ENCODE data around the gene PCDHGC5. TPM values are rescaled to one million over a fixed set of nuclear protein-coding genes. Genes with fewer than 3 reads are reported as not detected.
A peak's percentile ranks its signal among the peaks of the same experiment; 100 is the strongest.

PCDHGC5 gene
- total RNA-seq, 2 experiments from 2014 or later: 4.4 to 5.0 TPM

DNA sequence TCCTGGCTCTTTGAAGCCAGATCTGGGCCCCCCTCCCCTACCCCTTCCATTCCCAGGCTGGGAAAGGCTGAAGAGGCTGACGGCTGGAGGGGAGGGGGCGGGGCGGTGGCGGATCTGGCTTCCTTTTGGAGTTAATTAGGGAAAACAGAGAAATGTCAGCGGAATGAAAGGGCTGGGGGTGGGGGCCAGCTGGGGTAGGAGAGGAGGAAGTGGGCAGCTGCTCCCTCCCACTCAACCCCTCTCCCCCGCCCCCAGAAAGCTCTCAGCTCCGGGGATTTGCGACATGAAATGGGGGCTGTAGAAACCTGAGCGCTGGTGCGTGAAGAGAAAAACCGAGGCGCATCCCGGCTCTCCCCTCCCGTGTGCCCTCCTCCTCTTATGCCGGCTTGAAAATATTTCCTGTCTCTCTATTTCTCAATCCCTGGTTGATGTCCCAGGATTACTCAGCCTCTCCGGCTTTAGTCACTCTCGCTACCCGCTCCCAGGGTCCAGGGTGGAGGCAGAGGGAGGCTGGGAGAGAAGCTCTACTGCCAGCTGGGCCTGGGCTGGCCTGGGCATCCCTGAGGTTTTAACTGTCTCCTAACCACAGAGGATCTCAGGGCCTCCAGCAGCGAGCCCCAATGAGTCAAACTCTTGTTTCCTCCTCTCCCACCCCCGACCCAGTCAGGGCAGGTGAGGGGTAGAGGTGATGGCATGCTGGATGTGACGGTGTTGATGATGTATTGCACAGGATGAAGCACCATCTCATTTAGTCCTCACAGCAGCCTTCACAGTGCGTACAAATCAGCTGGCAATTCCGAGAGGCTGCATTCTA is 20.1 kb downstream of the PCDHGC5 start:
- CTCF ChIA-PET (ENCODE audit: unreplicated experiment): interaction anchor here (0.6 to 9.6 kb wide), 8 partner anchors 18 to 79 kb away, joined by 3 to 138 read pairs (median 4); partner anchors contain the start of gene PCDHGC3
- peak overlapping the region; percentile 65 for H3K4me3 ChIP-seq (ENCODE audit: low read depth, low read length, poor library complexity, severe bottlenecking)
- H3K36me3 ChIP-seq (ENCODE audit: insufficient read depth, low read length): peaks cover 46% of the 10 kb centered on the region
- no peak for TF ChIP-seq EZH2phosphoT487 (IDR thresholded peaks at IDR 0.05; ENCODE audit: borderline replicate concordance, low read depth, low read length)
- TF ChIP-seq, protein P1, sequence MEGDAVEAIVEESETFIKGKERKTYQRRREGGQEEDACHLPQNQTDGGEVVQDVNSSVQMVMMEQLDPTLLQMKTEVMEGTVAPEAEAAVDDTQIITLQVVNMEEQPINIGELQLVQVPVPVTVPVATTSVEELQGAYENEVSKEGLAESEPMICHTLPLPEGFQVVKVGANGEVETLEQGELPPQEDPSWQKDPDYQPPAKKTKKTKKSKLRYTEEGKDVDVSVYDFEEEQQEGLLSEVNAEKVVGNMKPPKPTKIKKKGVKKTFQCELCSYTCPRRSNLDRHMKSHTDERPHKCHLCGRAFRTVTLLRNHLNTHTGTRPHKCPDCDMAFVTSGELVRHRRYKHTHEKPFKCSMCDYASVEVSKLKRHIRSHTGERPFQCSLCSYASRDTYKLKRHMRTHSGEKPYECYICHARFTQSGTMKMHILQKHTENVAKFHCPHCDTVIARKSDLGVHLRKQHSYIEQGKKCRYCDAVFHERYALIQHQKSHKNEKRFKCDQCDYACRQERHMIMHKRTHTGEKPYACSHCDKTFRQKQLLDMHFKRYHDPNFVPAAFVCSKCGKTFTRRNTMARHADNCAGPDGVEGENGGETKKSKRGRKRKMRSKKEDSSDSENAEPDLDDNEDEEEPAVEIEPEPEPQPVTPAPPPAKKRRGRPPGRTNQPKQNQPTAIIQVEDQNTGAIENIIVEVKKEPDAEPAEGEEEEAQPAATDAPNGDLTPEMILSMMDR (conservative IDR thresholded peaks at IDR 0.05; ENCODE audit: low read length): no peak
- intact Hi-C loops (cut with micrococcal nuclease; ENCODE audit: unreplicated experiment): no loop called here
- peak overlapping the region; percentile 94 for H3K4me2 ChIP-seq (ENCODE audit: low read length)
- DNase-seq (ENCODE audit: low spot score): peak; percentile 75
- H3K79me2 ChIP-seq (ENCODE audit: insufficient read depth, low read depth, low read length): peaks cover 15% of the 10 kb centered on the region; the same call in 1 of the 2 replicates
- POLR2A ChIA-PET: interaction anchor here (0.5 to 17.7 kb wide), 9 partner anchors 17 to 1896 kb away, joined by 3 to 328 read pairs (median 5); partner anchors contain the start of genes PCDHGC3 and PCDHGC4
- no peaks in the 10 kb centered on the region for H3K9me3 ChIP-seq (ENCODE audit: low read length)
- H4K20me1 ChIP-seq (ENCODE audit: insufficient read depth, low read length): no peaks in the 10 kb centered on the region
- no TSS peak for BruUV-seq (replicated peaks)
- no peak overlapping the region for H2AFZ ChIP-seq (ENCODE audit: low read length)
- H3K4me1 ChIP-seq (ENCODE audit: insufficient read depth, low read length, poor library complexity, severe bottlenecking): peaks cover 100% of the 10 kb centered on the region
- peak overlapping the region; percentile 99 for H3K27ac ChIP-seq (ENCODE audit: low read depth, low read length, poor library complexity, severe bottlenecking)
- H3K9me2 ChIP-seq (ENCODE audit: insufficient read depth, low read length): no peaks in the 10 kb centered on the region

DNA sequence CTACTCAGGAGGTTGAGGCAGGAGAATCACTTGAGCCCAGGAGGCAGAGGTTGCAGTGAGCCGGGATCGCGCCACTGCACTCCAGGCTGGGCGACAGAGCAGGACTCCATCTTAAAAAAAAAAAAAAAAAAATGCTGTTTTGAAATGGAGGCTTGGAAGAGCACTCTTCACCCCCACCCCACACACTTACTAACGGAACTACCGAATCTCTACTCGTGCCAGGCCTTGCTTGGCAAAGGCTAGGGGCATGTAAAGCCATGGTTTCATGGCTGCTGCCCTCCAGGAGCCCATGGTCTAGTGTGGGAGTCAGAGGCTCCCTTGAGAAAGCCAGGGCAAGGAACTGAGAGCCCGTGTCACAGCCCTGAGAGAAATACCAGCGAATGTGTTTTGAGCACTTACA is 21.3 kb downstream of the PCDHGC5 start:
- Histone ChIP-seq H3K9me2 (ENCODE audit: insufficient read depth, low read length) (no peaks in the 10 kb centered on the region), H4K20me1 (ENCODE audit: insufficient read depth, low read length) (no peaks in the 10 kb centered on the region), H3K4me2 (ENCODE audit: low read length) (peak overlapping the region; percentile 94), H3K4me1 (ENCODE audit: insufficient read depth, low read length, poor library complexity, severe bottlenecking) (peaks cover 100% of the 10 kb centered on the region), H3K79me2 (ENCODE audit: insufficient read depth, low read depth, low read length) (peaks cover 15% of the 10 kb centered on the region; the same call in 1 of the 2 replicates), H3K27ac (ENCODE audit: low read depth, low read length, poor library complexity, severe bottlenecking) (peak overlapping the region; percentile 99), H3K36me3 (ENCODE audit: insufficient read depth, low read length) (peaks cover 51% of the 10 kb centered on the region), H3K9me3 (ENCODE audit: low read length) (no peaks in the 10 kb centered on the region), H3K4me3 (ENCODE audit: low read depth, low read length, poor library complexity, severe bottlenecking) (peak overlapping the region; percentile 65), H2AFZ (ENCODE audit: low read length) (no peak overlapping the region)
- CTCF ChIA-PET (ENCODE audit: unreplicated experiment): interaction anchor here (0.9 to 9.6 kb wide), 5 partner anchors 16 to 41 kb away, joined by 3 to 138 read pairs (median 4); partner anchors contain the start of gene PCDHGC3
- POLR2A ChIA-PET: interaction anchor here (0.8 to 17.7 kb wide), 8 partner anchors 16 to 1894 kb away, joined by 3 to 328 read pairs (median 3); partner anchors contain the start of genes PCDHGA12, PCDHGC3, PCDHGC4 and TAF7
- BruUV-seq (replicated peaks): no TSS peak
- TF ChIP-seq, protein P1 (conservative IDR thresholded peaks at IDR 0.05; ENCODE audit: low read length): no peak
- TF ChIP-seq EZH2phosphoT487 (IDR thresholded peaks at IDR 0.05; ENCODE audit: borderline replicate concordance, low read depth, low read length): no peak
- intact Hi-C loops (cut with micrococcal nuclease; ENCODE audit: unreplicated experiment): loop anchor here (10.0 kb wide), 1 partner anchor 105 kb away; the partner anchor contains the start of gene DIAPH1
- peak; percentile 23 for DNase-seq (ENCODE audit: low spot score)

Data from OCI-LY7 (cell line).